Activated CD4-positive, alpha-beta T cell treated with anti-CD3 and anti-CD28 coated beads for 24 hours (primary cell): ENCODE data around the gene PDHX.
"Not testable (repeated sequence)": the region's sequence is repeated elsewhere in the genome, so short reads cannot be mapped to it uniquely, and the experiment has no call there.

ENCODE experiments used
- DNase-seq, 2 donors: peaks; one replicate each; pipeline ENCODE4 v3.0.0-alpha.2; 2020; ENCODE audit warnings: low read depth in 2 of 2

PDHX gene

DNA sequence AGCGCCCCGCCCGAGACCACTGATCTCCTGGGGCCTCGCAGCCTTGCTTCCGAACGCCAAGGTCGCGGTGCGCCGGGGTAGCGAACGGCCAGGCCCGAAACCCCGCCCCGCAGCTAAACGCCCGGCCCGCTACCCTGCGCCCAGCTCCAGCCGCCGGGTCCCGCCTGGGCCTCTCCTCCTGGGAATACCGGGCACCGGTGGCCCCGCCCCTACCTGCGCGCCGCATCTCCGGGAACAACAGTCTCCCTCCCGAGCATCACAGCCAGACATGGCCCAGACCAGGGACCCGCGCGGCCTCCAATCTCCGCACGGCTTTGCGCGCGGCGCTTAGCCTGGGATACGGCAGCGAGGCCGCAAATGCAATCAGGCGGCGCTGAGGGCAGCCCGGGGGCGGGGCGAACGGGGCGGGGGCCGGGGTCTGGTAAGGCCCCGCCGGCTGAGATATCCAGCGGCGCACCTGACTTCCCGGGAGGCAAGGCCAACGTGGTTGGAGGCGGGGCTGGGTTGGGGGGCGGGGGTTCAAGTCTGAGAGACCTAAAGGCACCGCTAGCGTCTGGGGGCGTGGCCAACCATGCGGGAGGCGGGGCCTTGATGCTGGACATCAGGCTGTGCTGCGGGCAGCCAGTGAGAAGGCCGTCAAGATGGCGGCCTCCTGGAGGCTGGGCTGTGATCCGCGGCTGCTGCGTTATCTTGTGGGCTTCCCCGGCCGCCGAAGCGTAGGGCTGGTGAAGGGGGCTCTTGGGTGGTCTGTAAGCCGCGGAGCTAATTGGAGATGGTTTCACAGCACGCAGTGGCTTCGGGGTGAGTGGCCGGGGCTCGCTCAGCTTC lies at the start of gene PDHX, which contains the start of gene APIP:
TSS of gene PDHX (plus strand) at position 604 of the 828 bp plus-strand sequence. CDS start at position 642, 38 bp downstream.
TSS of gene APIP (minus strand) at position 365 of the 828 bp plus-strand sequence. CDS start at position 270, 95 bp downstream.
- DNase-seq, result peak; percentile 98 to 100

DNA sequence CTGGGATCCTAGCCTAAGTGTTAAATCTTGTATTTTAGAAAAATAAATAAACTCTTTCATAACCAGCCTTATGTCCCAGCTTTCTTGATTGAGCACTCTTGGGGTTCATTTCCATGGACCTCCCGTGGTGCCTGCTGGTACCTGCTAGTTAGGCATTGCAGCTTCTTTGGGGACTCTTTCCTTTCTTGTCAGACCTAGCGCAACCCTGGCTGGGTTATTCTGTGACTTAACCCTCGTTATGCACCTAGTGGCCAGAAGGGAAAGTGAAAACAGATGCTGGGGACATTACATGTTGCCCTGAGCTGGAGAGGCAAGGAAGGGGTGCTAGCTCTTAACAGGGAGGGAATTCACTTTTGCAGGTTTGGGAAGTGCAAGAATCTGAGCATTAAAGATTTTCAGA lies 47.0 kb upstream of the PDHX start:
- no peak for DNase-seq

DNA sequence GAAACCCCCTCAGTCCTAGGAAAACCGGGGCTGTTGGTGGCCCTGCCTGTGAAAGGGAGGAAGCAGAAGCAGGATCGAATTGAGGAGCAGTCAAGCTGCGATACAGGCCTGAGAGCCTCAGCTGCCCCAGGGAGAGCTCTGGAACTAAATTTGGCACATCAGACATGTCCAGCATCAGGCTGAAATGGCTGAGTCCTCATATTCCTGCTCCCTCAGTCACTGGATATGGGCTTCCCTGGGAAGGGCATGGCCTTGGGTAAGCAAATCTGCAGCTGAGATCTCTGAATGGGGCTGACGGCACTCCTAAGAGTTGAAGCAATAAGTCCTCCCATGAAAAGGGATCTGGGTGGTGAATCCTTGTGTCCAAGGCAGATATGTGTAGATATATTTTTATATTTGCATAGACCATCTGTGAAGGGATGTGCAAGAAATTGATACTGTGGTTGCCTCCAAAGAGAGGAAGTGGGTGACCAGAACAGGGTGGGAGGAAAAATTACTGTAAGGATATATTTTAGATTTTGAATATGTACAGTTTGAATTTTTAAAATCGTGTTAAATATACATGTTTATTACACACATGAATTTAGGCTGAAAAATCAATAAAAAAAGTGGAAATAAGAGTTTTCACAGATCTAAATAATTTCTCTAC lies 45.7 kb upstream of the PDHX start:
- DNase-seq, result no peak

DNA sequence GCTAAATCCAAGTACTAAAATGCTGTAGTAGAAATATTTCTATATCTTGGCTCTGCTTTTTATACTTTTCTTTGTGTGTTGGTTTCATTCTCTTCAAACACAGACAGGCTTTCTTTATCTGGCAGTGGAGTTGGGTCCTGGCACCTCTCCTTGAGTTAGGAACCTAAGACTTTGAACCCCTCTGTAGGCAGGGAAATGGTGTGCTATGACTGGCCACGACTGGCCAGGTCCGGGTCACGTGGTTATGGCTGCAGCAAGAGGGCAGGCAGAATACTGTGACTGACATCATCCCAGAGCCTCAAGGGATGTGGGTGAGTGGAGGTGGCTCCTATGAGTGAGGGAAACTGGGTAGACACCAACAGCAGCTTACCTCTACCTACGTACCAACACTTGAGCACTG lies 42.2 kb upstream of the PDHX start:
- DNase-seq, result no peak

DNA sequence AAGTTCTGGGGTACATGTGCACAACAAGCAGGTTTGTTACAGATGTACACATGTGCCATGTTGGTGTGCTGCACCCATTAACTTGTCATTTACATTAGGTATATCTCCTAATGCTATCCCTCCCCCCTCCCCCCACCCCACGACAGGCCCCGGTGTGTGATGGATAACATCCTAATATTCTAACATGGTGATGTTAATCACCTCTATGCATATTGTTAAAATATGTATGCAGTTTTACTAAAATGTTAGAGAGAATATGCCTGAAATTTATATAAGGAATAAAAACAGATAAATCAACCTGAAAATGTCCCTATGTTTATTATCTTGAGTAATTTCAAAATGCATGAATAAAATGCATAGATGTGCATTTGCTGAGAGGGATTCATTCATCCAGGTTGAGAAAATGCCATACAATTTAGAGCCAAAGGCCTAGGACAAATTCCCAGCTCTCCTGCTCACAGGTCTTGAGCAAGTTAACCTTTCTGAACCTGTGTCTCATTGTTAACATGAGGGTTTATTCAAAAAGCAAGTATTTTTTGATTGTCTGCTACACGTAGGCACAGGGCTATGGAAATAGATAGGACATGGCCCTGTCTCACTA lies 38.9 kb upstream of the PDHX start:
- no peak for DNase-seq

DNA sequence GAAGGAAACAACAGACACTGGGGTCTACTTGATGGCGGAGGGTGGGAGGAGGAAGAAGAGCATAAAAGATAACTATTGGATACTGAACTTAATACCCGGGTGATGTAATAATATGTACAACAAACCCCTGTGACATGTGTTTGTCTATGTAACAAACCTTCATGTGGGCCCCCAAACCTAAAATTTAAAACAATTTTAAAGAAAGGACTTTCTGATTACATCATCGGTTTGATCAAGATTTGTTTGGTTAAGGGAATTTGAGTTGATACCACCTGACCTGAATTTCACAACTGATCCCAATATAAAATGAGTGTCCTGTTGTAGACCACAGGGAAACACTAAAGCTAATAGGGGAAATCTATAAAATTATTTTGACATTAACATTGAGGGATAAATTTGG lies 34.5 kb upstream of the PDHX start:
- DNase-seq, result no peak

DNA sequence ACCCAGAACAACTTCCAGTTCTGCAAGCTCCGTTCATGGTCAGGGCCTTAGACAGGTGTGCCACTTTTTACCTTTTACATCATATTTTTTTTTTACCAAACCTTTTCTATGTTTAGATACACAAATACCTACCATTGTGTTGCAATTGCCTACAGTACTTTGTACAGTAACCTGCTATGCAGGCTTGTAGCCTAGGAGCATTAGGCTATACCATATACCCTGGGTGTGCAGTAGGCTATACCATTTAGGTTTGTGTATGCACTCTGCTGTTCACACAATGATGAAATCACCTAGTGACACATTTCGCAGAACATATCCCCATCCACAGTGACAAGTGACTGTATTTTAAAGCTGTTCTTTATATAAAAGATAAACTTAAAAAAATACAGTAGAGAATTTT lies 29.8 kb upstream of the PDHX start:
- DNase-seq, result no peak

DNA sequence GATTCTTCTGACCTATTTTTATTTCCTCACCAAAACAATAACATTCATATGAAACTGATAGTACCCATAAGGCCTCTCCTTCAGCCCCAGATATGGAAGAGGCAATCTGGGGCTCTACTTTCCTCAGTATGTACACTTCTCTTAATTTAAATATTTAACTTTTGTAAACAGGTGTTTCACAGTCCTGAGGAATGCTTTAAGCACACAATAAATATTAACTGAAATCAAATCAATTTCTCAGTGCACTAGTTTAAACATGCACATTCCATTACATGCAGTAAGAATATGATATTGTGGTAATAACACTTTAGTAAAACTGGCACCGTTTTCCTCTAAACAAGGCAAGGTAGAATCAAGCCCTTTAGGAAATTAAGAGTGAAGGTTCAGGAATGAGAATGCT lies 29.2 kb upstream of the PDHX start:
- DNase-seq, result no peak

DNA sequence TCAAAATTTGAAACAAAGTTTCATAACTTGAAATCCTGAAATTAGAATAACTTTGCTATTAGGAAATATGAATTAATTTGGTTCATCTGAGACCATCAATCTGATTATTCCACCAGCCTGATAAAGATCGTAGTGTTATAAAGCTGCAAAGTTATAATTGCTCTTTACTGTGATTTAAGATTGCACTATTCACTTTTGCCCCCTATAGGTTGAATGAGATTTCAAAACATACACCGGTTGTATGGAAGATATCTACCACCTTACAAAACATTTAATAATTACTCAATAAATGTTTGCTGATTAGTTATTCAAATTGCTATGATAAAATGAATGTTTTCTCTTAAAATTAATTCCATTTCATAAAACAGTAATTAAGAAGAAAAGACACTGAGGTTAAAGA lies 26.3 kb upstream of the PDHX start:
- DNase-seq, result no peak

DNA sequence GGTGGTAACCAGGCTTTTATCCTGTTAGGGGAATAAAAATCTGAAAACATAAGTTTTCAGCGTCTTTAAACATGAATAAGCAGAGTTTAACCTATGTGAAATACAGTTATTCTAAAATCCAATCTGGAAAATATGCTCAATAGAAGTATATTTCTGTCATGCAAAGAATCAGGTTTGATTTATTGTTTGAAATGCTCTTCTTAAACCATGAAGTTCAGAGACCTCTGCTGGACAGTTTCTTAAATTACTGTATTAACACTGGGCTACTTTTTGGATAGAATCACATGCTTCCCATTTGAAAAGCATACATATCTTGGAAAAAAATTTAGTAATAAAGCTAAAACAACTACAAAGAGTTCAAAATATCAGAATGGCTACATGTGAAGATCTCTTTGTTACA lies 25.6 kb upstream of the PDHX start:
- DNase-seq, result no peak

DNA sequence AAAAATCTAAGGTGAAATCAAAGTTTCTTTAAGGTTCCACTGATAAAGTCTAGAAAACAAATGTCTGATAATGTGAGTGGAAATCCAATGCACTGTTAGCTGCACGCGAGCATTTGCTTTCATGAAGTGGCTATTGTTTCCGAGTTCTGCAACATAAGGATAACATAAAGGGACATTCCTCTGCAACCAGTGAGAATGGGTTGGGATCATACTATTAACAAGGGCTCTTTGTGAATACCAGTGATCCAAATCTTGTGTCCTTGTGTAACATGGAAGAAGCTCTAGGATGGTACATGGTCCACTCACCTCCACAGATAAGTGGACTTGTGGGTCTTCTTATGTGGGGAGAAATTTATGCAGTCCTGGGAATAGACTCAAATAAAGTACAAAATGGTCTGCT lies 24.8 kb upstream of the PDHX start:
- DNase-seq, result no peak

DNA sequence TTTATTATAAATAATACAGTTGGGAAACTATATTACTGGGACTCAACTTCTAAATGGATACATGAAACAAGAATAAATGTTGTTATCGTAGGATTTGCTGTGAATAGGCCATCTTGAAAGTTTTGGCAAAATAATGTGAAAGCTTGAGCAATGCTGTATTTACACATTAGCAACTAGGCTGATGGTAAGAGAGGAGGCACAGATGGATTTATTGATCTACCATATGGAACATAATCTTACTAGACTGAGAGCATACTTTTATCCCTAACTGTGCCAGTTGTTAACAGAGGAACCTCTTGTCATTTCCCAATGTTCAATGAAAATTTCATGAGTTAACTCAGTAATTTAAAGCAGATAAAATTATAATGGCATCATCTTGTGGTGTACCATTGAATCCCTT lies 23.0 kb upstream of the PDHX start:
- DNase-seq, result no peak

DNA sequence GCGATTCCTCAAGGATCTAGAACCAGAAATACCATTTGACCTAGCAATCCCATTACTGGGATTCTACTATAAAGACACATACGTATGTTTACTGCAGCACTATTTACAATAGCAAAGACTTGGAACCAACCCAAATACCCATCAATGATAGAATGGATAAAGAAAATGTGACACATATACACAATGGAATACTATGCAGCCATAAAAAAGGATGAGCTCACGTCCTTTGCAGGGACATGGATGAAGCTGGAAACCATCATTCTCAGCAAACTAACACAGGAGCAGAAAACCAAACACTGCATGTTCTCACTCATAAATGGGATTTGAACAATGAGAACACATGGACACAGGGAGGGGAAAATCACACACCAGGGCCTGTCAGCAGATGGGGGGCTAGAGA lies 20.2 kb upstream of the PDHX start:
- not testable (repeated sequence) for DNase-seq

DNA sequence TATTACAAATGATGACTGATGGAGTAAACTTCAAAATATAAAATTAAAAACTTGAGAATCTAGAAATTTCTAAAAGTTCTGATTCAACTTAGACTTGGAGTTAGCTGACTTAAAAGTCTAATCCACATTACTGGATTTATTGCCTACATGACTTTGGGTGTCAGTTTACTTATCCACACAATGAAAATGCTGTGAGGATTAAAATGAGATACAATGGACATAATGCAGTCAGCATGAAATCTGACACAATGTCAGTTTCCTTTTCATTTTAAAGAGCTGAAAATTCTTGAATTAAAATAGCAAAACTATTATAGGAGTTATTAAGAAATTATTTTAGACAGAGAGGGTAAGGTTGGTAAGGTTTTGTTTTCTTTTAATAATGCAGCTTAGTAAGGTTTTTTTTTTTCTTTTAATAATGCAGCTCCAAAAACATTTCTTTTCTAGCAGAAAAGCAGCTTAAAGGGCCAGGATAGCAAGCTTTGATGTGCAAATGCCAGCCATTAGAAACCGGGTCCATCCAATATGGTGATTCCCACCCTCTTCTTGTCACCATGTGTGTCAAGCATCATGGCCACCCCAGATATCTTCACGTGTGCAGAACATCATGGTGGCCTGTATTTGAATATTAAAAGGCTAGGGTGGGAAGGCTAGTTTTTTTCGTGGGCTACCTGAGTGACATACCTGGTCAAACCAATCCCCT lies 19.1 kb upstream of the PDHX start:
- DNase-seq, result no peak

DNA sequence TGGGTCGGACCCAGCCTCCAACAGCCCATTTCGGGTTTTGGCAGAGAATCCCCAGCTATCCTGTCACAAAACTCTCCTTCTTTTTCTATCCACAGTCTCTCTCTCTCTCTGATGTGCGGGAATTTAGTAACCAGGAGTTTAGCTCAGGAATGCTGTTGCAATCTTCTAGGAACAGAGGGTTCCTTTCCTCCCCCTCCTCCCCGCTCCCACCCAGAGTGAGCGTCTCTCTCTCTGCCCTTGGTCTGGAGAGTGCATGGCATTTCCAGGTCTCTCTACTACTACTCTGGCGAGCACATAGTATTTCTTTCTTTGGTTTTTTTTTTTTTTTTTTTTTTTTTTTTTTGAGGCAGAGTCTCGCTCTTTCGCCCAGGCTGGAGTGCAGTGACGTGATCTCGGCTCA lies 17.9 kb upstream of the PDHX start:
- DNase-seq, result no peak

DNA sequence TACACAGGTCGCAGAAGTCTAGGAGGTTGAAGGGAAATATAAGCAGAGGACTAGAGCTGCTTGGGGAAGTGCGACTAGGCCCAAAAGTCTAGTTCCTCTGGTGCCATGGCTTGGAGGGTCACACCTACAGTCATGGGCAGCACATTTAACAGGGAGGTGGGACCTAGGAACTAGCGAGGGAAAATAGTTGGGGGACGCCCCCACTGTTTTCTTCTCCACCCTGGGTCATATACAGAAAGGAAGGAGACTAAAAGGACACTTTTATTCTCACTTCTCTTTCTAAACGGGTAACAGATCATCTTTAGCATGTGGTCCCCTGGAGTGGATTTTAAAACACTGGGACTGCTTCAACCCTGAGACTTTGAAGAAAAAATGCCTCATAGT lies 16.8 kb upstream of the PDHX start:
- DNase-seq, result no peak

DNA sequence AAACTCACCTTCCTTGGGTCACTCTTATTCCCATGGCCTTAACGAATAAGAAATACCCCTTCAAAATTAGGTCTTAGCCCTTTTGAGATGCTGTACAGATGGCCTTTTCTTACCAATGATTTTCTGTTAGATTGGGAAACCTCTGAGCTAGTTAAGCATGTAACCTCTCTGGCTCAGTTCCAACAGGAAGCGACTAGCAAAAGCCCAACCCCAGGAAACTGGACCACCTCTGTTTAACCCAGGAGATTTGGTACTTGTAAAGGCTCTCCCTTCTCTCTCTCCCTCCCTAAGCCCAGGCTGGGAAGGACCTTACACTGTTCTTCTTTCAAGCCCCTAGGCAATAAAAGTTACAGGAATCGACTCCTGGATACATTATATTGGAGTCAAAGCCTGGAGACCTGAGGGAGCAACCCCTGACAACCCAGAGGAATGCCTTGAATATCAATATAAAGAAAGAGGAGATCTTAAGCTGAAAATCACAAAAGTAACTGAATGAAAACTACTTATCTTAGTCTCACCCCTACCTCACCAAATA lies 11.9 kb upstream of the PDHX start:
- DNase-seq, result no peak

DNA sequence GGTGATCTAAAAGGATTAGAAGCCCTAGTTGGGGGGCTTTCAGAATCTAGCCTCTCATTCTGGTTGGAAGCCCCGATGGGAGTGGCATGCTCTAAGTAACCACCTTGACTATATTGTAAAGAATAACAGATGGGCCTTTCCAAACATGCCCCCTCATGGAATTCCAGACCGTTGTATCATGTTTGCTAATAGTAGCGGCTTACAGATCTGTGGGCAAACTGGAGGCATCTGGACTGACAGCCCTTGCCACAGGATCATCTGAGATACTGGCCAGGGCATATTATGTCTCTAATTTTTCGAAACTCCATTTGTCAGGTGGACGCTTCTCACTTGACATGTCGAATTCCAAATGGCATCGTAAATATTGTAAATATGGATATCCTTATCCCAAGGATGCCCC lies 10.8 kb upstream of the PDHX start:
- DNase-seq, result no peak

DNA sequence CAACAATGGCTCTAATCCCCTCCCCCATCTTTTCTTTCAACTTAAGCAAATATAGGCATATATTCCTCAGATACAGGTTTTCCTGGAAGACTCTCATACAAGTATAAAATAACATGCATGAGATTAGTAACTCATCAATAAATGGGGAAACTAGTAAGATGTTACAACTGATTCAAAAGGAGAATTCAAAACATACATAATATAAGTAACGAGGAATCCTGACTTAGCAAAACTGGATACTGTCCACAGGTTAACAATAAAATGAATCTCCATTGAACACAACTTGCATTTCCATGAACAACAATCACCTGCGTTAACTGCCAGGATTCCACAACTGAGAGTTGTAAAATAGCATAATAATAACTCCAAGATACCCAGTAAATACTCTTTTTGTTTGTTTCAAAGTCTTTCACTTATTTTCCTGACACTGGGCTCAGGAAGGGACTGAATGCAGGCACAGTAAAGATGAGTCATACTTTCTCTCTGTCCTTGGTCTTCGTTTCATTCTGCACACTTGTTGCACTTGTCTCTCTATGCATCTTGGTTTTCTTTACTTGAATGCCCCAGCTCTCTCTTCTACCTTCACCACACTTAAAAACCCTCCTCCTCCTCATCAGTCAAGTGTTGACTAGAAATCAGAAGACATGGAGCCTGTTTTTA lies 8.4 kb upstream of the PDHX start:
- DNase-seq, result no peak

DNA sequence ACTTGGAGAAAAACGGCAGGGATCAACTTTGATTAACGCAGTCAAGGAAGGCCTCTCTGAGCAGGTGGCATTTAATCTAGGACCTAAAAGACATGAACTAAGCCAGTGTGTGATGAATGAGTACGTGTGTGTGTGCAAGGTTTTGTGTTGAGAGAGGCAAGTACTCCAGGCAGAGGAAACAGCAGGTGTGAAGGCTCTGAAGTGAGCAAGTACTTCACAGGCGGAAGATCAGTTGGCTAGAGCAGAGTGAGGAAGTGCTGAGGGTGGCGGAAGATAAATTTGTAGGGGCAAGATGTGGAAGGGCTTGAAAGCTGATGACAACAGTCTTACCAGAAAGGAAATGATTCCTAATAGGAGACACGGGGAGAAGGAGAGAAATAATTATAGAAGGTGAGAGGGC lies 7.0 kb upstream of the PDHX start:
- DNase-seq, result no peak

DNA sequence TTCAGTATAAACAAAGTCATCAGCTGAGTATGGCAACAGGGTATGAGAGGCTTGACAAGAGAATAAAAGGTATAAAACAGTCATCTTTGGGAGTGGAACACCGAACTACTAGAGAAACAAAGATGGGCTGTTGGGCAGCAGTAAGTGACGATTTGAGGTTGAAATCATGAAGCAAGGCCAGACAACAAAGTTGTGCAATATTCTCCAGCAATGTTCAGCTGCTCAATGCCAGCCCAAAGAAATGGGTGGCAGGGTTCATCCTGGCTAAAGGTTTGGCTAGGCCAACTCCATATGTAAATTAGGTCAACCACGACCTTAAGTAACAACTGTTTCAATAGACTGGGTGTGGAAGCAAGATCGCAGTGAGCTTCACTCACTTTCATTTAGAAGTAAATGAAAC lies 6.5 kb upstream of the PDHX start:
- DNase-seq, result no peak

DNA sequence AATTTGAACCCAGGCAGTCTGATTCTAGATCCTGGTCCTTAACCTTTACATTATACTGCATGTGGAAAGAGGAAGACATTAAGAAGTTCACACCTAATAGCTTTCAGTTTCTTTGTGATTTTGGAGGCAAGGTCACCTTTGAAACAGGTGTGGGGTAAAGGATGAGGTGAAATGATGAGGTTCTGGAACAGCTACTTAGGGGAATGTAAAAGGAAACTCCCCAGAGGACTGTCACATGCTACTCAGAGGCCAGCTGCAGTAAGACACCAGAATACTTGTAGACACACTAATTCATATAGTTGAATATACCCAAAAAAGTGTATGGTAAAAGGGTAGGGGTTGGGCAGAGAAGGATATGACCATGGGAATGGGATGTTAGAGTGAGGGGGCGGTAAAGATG lies 5.6 kb upstream of the PDHX start:
- DNase-seq, result no peak
